Measurements from ENCODE around the gene UBE3A.

GRCh38 chr15:25406846-25407245 lies 32.0 kb downstream of the UBE3A start:
- no peak for TF ChIP-seq CREB5 (CRISPR knock-in tag; IDR thresholded peaks at IDR 0.05; ENCODE audit: low read depth)
- no peak for TF ChIP-seq TSHZ2 (CRISPR knock-in tag; IDR thresholded peaks at IDR 0.05)
- TF ChIP-seq RARB (CRISPR knock-in tag; IDR thresholded peaks at IDR 0.05): no peak
- no peak for TF ChIP-seq BACH2 (CRISPR knock-in tag; IDR thresholded peaks at IDR 0.05; ENCODE audit: borderline replicate concordance)
- no peak for TF ChIP-seq ZNF70 (CRISPR knock-in tag; IDR thresholded peaks at IDR 0.05)
- no peak for TF ChIP-seq TCF4 (CRISPR knock-in tag; IDR thresholded peaks at IDR 0.05; ENCODE audit: borderline replicate concordance)
- no peak for TF ChIP-seq ESRRG (CRISPR knock-in tag; IDR thresholded peaks at IDR 0.05)
- no peak for TF ChIP-seq PPARA (CRISPR knock-in tag; IDR thresholded peaks at IDR 0.05; ENCODE audit: borderline replicate concordance)
- no peak for TF ChIP-seq ARNTL (CRISPR knock-in tag; IDR thresholded peaks at IDR 0.05; ENCODE audit: borderline replicate concordance, low read depth)
- TF ChIP-seq PATZ1 (CRISPR knock-in tag; IDR thresholded peaks at IDR 0.05; ENCODE audit: borderline replicate concordance): no peak
- TF ChIP-seq ZFP3 (CRISPR knock-in tag; IDR thresholded peaks at IDR 0.05): no peak
- no peak for TF ChIP-seq POU6F1 (CRISPR knock-in tag; IDR thresholded peaks at IDR 0.05; ENCODE audit: borderline replicate concordance, low read depth)
